CD14-positive monocyte (primary cell): Measurements from ENCODE around the gene IFFO2. TPM values are rescaled to one million over a fixed set of nuclear protein-coding genes. Genes with fewer than 3 reads are reported as not detected.
A peak's percentile ranks its signal among the peaks of the same experiment; 100 is the strongest.
"Not testable (repeated sequence)": the region's sequence is repeated elsewhere in the genome, so short reads cannot be mapped to it uniquely, and the experiment has no call there.

Experiments used
- DNase-seq, 3 donors: peaks; one replicate each; pipeline ENCODE4 v3.0.0-alpha.2; 2011 to 2022
- H2AFZ ChIP-seq: 2 replicates; pipeline ENCODE4 v1.6.0; 2012; ENCODE audit warnings: mild to moderate bottlenecking, low read depth, low read length, inconsistent platforms; ENCODE audit not compliant: insufficient read depth, poor library complexity, severe bottlenecking
- H3K27ac ChIP-seq, 2 donors: 1 replicate in 1 of 2; 2 replicates in 1 of 2; pipeline ENCODE4 v1.5.1; 2012 to 2013; ENCODE audit warnings: low read length in 2 of 2, control low read depth in 1 of 2, inconsistent platforms in 1 of 2, low read depth in 1 of 2, mild to moderate bottlenecking in 1 of 2
- H3K27me3 ChIP-seq, 2 donors: one replicate each; pipeline versions ENCODE4 v1.6.0 to v1.6.1; 2011 to 2013; ENCODE audit warnings: low read length in 2 of 2; ENCODE audit not compliant: control insufficient read depth in 2 of 2, insufficient read depth in 2 of 2
- H3K36me3 ChIP-seq, 2 donors: replicated peaks in 1 of 2; 1 replicate in 1 of 2; 2 replicates in 1 of 2; pipeline versions ENCODE4 v1.5.1 to v1.6.1; 2012 to 2013; ENCODE audit warnings: low read length in 2 of 2, control low read depth in 1 of 2, inconsistent platforms in 1 of 2, mild to moderate bottlenecking in 1 of 2; ENCODE audit not compliant: insufficient read depth in 2 of 2, control insufficient read depth in 1 of 2
- H3K4me1 ChIP-seq, 2 donors: 1 replicate in 1 of 2; 2 replicates in 1 of 2; pipeline versions ENCODE4 v1.5.1 to v1.6.1; 2012 to 2013; ENCODE audit warnings: low read length in 2 of 2, control low read depth in 1 of 2, inconsistent platforms in 1 of 2, mild to moderate bottlenecking in 1 of 2, moderate library complexity in 1 of 2; ENCODE audit not compliant: insufficient read depth in 2 of 2, control insufficient read depth in 1 of 2
- H3K4me2 ChIP-seq: replicated peaks from 2 replicates; pipeline ENCODE3; 2012; ENCODE audit warnings: low read length, moderate library complexity, mild to moderate bottlenecking; ENCODE audit not compliant: poor library complexity, severe bottlenecking; ENCODE audit errors: extremely low read depth
- H3K4me3 ChIP-seq, 3 experiments: fragments of 200-600 bp in 1 of 3; sonication (generic) in 1 of 3; replicated peaks in 1 of 3; 1 replicate in 2 of 3; 2 replicates in 1 of 3; pipeline ENCODE4 v1.5.1; 2011 to 2013; ENCODE audit warnings: low read length in 3 of 3, mild to moderate bottlenecking in 3 of 3, control low read depth in 2 of 3, low read depth in 2 of 3, inconsistent platforms in 1 of 3, moderate library complexity in 1 of 3
- H3K79me2 ChIP-seq: 2 replicates; pipeline ENCODE4 v1.6.0; 2012; ENCODE audit warnings: mild to moderate bottlenecking, control low read depth, inconsistent platforms, low read length, moderate library complexity; ENCODE audit not compliant: insufficient read depth
- H3K9ac ChIP-seq: 2 replicates; pipeline ENCODE4 v1.6.0; 2017; ENCODE audit warnings: low read length, mild to moderate bottlenecking; ENCODE audit not compliant: insufficient read depth, poor library complexity, severe bottlenecking
- H3K9me3 ChIP-seq, 2 donors: replicated peaks in 1 of 2; 1 replicate in 1 of 2; 2 replicates in 1 of 2; pipeline versions ENCODE4 v1.5.1 to v1.6.1; 2012 to 2013; ENCODE audit warnings: low read length in 2 of 2, control low read depth in 1 of 2; ENCODE audit not compliant: control insufficient read depth in 1 of 2, insufficient read depth in 1 of 2
- H4K20me1 ChIP-seq: 2 replicates; pipeline ENCODE4 v1.6.0; 2012; ENCODE audit warnings: mild to moderate bottlenecking, low read length, control low read depth, moderate library complexity; ENCODE audit not compliant: insufficient read depth
- H3K27ac Mint-ChIP-seq, 7 donors: one replicate each; pipeline ENCODE4 v1.8.0; 2020; ENCODE audit warnings: mild to moderate bottlenecking in 7 of 7, mixed read lengths in 7 of 7, moderate library complexity in 6 of 7, inconsistent platforms in 2 of 7
- H3K27me3 Mint-ChIP-seq, 3 donors: one replicate each; pipeline ENCODE4 v1.8.0; 2021 to 2022; ENCODE audit warnings: low read depth in 3 of 3, mild to moderate bottlenecking in 3 of 3, mixed read lengths in 3 of 3, moderate library complexity in 3 of 3, inconsistent platforms in 1 of 3
- H3K36me3 Mint-ChIP-seq, 2 donors: one replicate each; pipeline ENCODE4 v1.8.0; 2020; ENCODE audit warnings: mixed read lengths in 2 of 2, inconsistent platforms in 1 of 2, mild to moderate bottlenecking in 1 of 2
- H3K4me1 Mint-ChIP-seq: one replicate; pipeline ENCODE4 v1.8.0; 2020; ENCODE audit warnings: mild to moderate bottlenecking, mixed read lengths
- H3K4me3 Mint-ChIP-seq, 2 donors: one replicate each; pipeline ENCODE4 v1.8.0; 2020; ENCODE audit warnings: mild to moderate bottlenecking in 2 of 2, mixed read lengths in 2 of 2, moderate library complexity in 1 of 2
- H3K9me3 Mint-ChIP-seq, 7 donors: one replicate each; pipeline ENCODE4 v1.8.0; 2020 to 2022; ENCODE audit warnings: mixed read lengths in 7 of 7, mild to moderate bottlenecking in 6 of 7, moderate library complexity in 6 of 7, inconsistent platforms in 2 of 7
- CTCF ChIP-seq: fragments of 200-600 bp; IDR thresholded peaks from one replicate; pipeline ENCODE4 v1.8.0; 2022; ENCODE audit warnings: antibody characterized with exemption, mild to moderate bottlenecking
- WGBS: methylation state at CpG from one replicate; pipeline ENCODE4 v1.1.5; 2013; ENCODE audit warnings: missing lambda C conversion rate; ENCODE audit not compliant: insufficient coverage; 5-methylcytosine and 5-hydroxymethylcytosine counted together
- intact Hi-C, 2 donors: fragments of 100-400 bp; cut with micrococcal nuclease; formaldehyde crosslinking; loops; one replicate each; pipeline versions ENCODE4 v1.15.0 to v1.15.1; 2023
- polyA plus RNA-seq, 3 donors: library from polyadenylated mRNA; depleted of rRNA in 1 of 3; unstranded in 2 of 3; stranded (reverse) in 1 of 3; fragments of 300-500 nt in 2 of 3; fragments of >200 nt in 1 of 3; fragmentation: Illumina TruSeq in 2 of 3; gene quantifications; 1 replicate in 2 of 3; 2 replicates in 1 of 3; pipeline ENCODE4 v1.2.3, GENCODE V29; 2012 to 2021

The IFFO2 gene
- polyA plus RNA-seq, 3 donors: 0.78 to 17.5 (median 0.94) TPM

GRCh38 chr1:18893120-18893519, 63.4 kb downstream of the IFFO2 start:
- no peaks in the 10 kb centered on the region for H3K27me3 ChIP-seq
- H3K4me3 ChIP-seq: no peak overlapping the region
- no peak for TF ChIP-seq CTCF
- H3K9me3 ChIP-seq: no peaks in the 10 kb centered on the region
- Mint-ChIP-seq H3K36me3 (peaks cover 27 to 48% of the 10 kb centered on the region in 2 donors), H3K27ac (peak overlapping the region in 1 of 7 donors; percentile 15), H3K4me3 (no peak overlapping the region), H3K27me3 (no peaks in the 10 kb centered on the region), H3K9me3 (no peaks in the 10 kb centered on the region), H3K4me1 (peaks cover 13% of the 10 kb centered on the region)
- H2AFZ ChIP-seq: no peak overlapping the region
- H3K79me2 ChIP-seq: peaks cover 3% of the 10 kb centered on the region
- no peaks in the 10 kb centered on the region for H4K20me1 ChIP-seq
- peaks cover 17 to 31% of the 10 kb centered on the region in 2 donors for H3K36me3 ChIP-seq
- H3K9ac ChIP-seq: no peak overlapping the region
- WGBS: 96% methylated on average over 6 of the region's 7 CpGs
- H3K27ac ChIP-seq: no peak overlapping the region
- intact Hi-C loops: no loop called here
- no peaks in the 10 kb centered on the region for H3K4me1 ChIP-seq
- no peak overlapping the region for H3K4me2 ChIP-seq
- DNase-seq: no peak

- H3K79me2 ChIP-seq, H3K4me3 Mint-ChIP-seq: not testable (repeated sequence)
- peak overlapping the region; percentile 15 for H3K9ac ChIP-seq
Observed at GRCh38 chr1:18891858-18892257, 64.6 kb downstream of the IFFO2 start.

More at GRCh38 chr1:18891858-18892257, 64.6 kb downstream of the IFFO2 start:
- H3K4me3 ChIP-seq, H2AFZ ChIP-seq, H3K4me1 ChIP-seq, H4K20me1 ChIP-seq, H3K9me3 Mint-ChIP-seq, H3K4me2 ChIP-seq, H3K27me3 Mint-ChIP-seq, intact Hi-C loops, H3K27ac ChIP-seq, DNase-seq, H3K27me3 ChIP-seq, H3K9me3 ChIP-seq: not testable (repeated sequence)
- 91% methylated on average over 6 of the region's 7 CpGs for WGBS
- Mint-ChIP-seq H3K36me3 (peaks cover 24 to 43% of the 10 kb centered on the region in 2 donors), H3K27ac (peak overlapping the region in 3 of 7 donors; percentile 70 to 79 (median 73)), H3K4me1 (peaks cover 13% of the 10 kb centered on the region)
- peaks cover 16 to 30% of the 10 kb centered on the region in 2 donors for H3K36me3 ChIP-seq
